Liver (tissue), 9 donors: ENCODE data around the gene ATXN10. TPM values are rescaled to one million over a fixed set of nuclear protein-coding genes. Genes with fewer than 3 reads are reported as not detected.

Source experiments
- DNase-seq: peaks from one replicate; pipeline ENCODE4 v3.0.0-alpha.2; 2017; ENCODE audit warnings: low spot score
- H3K27ac ChIP-seq, 2 donors: one replicate each; pipeline ENCODE4 v1.7.0; 2013; ENCODE audit warnings: inconsistent platforms in 2 of 2, low read length in 2 of 2, control low read depth in 1 of 2, low read depth in 1 of 2, mild to moderate bottlenecking in 1 of 2
- H3K27me3 ChIP-seq, 4 donors: one replicate each; pipeline versions ENCODE4 v1.6.1 to v1.7.0; 2013; ENCODE audit warnings: low read length in 3 of 4, inconsistent platforms in 1 of 4, mild to moderate bottlenecking in 1 of 4, moderate library complexity in 1 of 4; ENCODE audit not compliant: control insufficient read depth in 4 of 4, insufficient read depth in 4 of 4
- H3K36me3 ChIP-seq, 4 donors: one replicate each; pipeline versions ENCODE4 v1.6.1 to v1.7.0; 2013; ENCODE audit warnings: low read length in 3 of 4, mild to moderate bottlenecking in 3 of 4, low read depth in 1 of 4, moderate library complexity in 1 of 4; ENCODE audit not compliant: control insufficient read depth in 4 of 4, insufficient read depth in 3 of 4
- H3K4me1 ChIP-seq, 4 donors: one replicate each; pipeline versions ENCODE4 v1.6.1 to v1.7.0; 2013; ENCODE audit warnings: low read length in 3 of 4, mild to moderate bottlenecking in 3 of 4, moderate library complexity in 1 of 4; ENCODE audit not compliant: control insufficient read depth in 4 of 4, insufficient read depth in 4 of 4
- H3K4me3 ChIP-seq, 3 donors: one replicate each; pipeline versions ENCODE4 v1.6.1 to v1.7.0; 2013; ENCODE audit warnings: low read length in 3 of 3, control low read depth in 1 of 3, low read depth in 1 of 3, mild to moderate bottlenecking in 1 of 3
- H3K9ac ChIP-seq, 2 donors: one replicate each; pipeline ENCODE4 v1.7.0; 2013; ENCODE audit warnings: low read length in 2 of 2, mild to moderate bottlenecking in 2 of 2, moderate library complexity in 2 of 2, control low read depth in 1 of 2, low read depth in 1 of 2
- H3K9me3 ChIP-seq, 4 donors: one replicate each; pipeline versions ENCODE4 v1.6.1 to v1.7.0; 2013; ENCODE audit warnings: low read length in 3 of 4; ENCODE audit not compliant: control insufficient read depth in 4 of 4
- CTCF ChIP-seq: fragments of 150-350 bp; IDR thresholded peaks from 2 replicates; pipeline ENCODE4 v1.5.1; 2017; ENCODE audit warnings: improper control_type of control experiment, low read depth, low read length; ENCODE audit not compliant: missing input control
- EGR1 ChIP-seq, 2 donors: IDR thresholded peaks; 2 replicates each; pipeline ENCODE4 v1.6.1; 2016 to 2018; ENCODE audit warnings: antibody characterized with exemption in 2 of 2, low read depth in 2 of 2
- FOXA2 ChIP-seq: IDR thresholded peaks from 2 replicates; pipeline ENCODE4 v1.6.1; 2016; ENCODE audit warnings: antibody characterized with exemption
- GABPA ChIP-seq, 2 donors: IDR thresholded peaks in 1 of 2; conservative IDR thresholded peaks in 1 of 2; 2 replicates each; pipeline ENCODE4 v1.6.1; 2016; ENCODE audit warnings: antibody characterized with exemption in 2 of 2, mild to moderate bottlenecking in 1 of 2, moderate library complexity in 1 of 2
- HNF4A ChIP-seq, 2 donors: conservative IDR thresholded peaks; 2 replicates each; pipeline ENCODE4 v1.6.1; 2016; ENCODE audit warnings: antibody characterized with exemption in 2 of 2, mild to moderate bottlenecking in 2 of 2
- HNF4G ChIP-seq: IDR thresholded peaks from 2 replicates; pipeline ENCODE4 v1.6.1; 2016; ENCODE audit warnings: antibody characterized with exemption
- JUND ChIP-seq, 2 donors: IDR thresholded peaks; 2 replicates each; pipeline ENCODE4 v1.6.1; 2016; ENCODE audit warnings: antibody characterized with exemption in 2 of 2
- NR2F2 ChIP-seq: IDR thresholded peaks from 2 replicates; pipeline ENCODE4 v1.6.1; 2016; ENCODE audit warnings: antibody characterized with exemption
- RAD21 ChIP-seq, 2 donors: IDR thresholded peaks; 2 replicates each; pipeline ENCODE4 v1.6.1; 2016; ENCODE audit warnings: antibody characterized with exemption in 2 of 2, mild to moderate bottlenecking in 2 of 2
- REST ChIP-seq: IDR thresholded peaks from 2 replicates; pipeline ENCODE4 v1.6.1; 2016; ENCODE audit warnings: antibody characterized with exemption, mild to moderate bottlenecking
- RXRA ChIP-seq, 2 donors: IDR thresholded peaks; 2 replicates each; pipeline ENCODE4 v1.6.1; 2017 to 2018; ENCODE audit warnings: antibody characterized with exemption in 2 of 2, mild to moderate bottlenecking in 1 of 2
- SP1 ChIP-seq: IDR thresholded peaks from 2 replicates; pipeline ENCODE4 v1.6.1; 2018; ENCODE audit warnings: antibody characterized with exemption, mild to moderate bottlenecking
- TAF1 ChIP-seq: conservative IDR thresholded peaks from 2 replicates; pipeline ENCODE4 v1.6.1; 2016; ENCODE audit warnings: antibody characterized with exemption, mild to moderate bottlenecking
- ZBTB33 ChIP-seq: IDR thresholded peaks from 2 replicates; pipeline ENCODE4 v1.6.1; 2016; ENCODE audit warnings: antibody characterized with exemption
- WGBS: extraction: QIAGEN DNeasy Blood & Tissue Kit; methylation state at CpG from one replicate; pipeline ENCODE4 v1.1.7; 2013; 5-methylcytosine and 5-hydroxymethylcytosine counted together
- polyA plus RNA-seq, 2 donors: library from polyadenylated mRNA; stranded (reverse) in 1 of 2; unstranded in 1 of 2; fragments of 200-250 nt in 1 of 2; fragments of >200 nt in 1 of 2; fragmentation: Nextera tagmentation in 1 of 2; extraction: Ambion mirVana in 1 of 2; gene quantifications; one replicate each; pipeline versions ENCODE4 v1.2.1 to v1.2.3, GENCODE V29; 2013 to 2015
- total RNA-seq, 2 donors: library from RNA; depleted of rRNA; stranded (reverse); fragments of >200 nt; gene quantifications; one replicate each; pipeline ENCODE4 v1.2.3, GENCODE V29; 2014
- donor health status: healthy.
- donor health status: healthy.
- donor health status: healthy.
- donor health status: healthy.
- donor health status: healthy.

The ATXN10 gene
- total and polyA plus RNA-seq, 4 donors: 34.9 to 100 (median 69.7) TPM

- TF ChIP-seq HNF4G (no peak), SP1 (no peak), FOXA2 (no peak), JUND (IDR thresholded peaks at IDR 0.05) (no peak), RAD21 (IDR thresholded peaks at IDR 0.05) (no peak), RXRA (IDR thresholded peaks at IDR 0.05) (no peak), ZBTB33 (no peak)
- 88% methylated on average over 7 of the region's 7 CpGs for WGBS
- H3K36me3 ChIP-seq: no peaks in the 10 kb centered on the region
- DNase-seq: no peak
- no peaks in the 10 kb centered on the region for H3K9me3 ChIP-seq
- no peak overlapping the region for H3K27ac ChIP-seq
- no peak overlapping the region for H3K4me3 ChIP-seq
- H3K27me3 ChIP-seq: peaks cover 0 to 13% (median 0%) of the 10 kb centered on the region in 4 donors
- H3K4me1 ChIP-seq: no peaks in the 10 kb centered on the region
- no peak overlapping the region for H3K9ac ChIP-seq
Observed at GRCh38 chr22:45886540-45886939, 214.9 kb downstream of the ATXN10 start.

- H3K36me3 ChIP-seq: no peaks in the 10 kb centered on the region
- no peak for DNase-seq
- H3K4me1 ChIP-seq: no peaks in the 10 kb centered on the region
- no peak overlapping the region for H3K4me3 ChIP-seq
- no peak for TF ChIP-seq REST
- no peak for TF ChIP-seq HNF4G
- no peak for TF ChIP-seq RAD21 (IDR thresholded peaks at IDR 0.05)
- TF ChIP-seq SP1: no peak
- no peak for TF ChIP-seq HNF4A (conservative IDR thresholded peaks at IDR 0.05)
- TF ChIP-seq FOXA2: no peak
- TF ChIP-seq GABPA (IDR thresholded peaks at IDR 0.05 in 1 of 2, conservative IDR thresholded peaks at IDR 0.05 in 1 of 2): no peak
- TF ChIP-seq RXRA (IDR thresholded peaks at IDR 0.05): no peak
- TF ChIP-seq EGR1 (IDR thresholded peaks at IDR 0.05; ENCODE audit: low read depth in 2 of 2): no peak
- TF ChIP-seq CTCF: no peak
- TF ChIP-seq TAF1: no peak
- no peak for TF ChIP-seq ZBTB33
- no peak for TF ChIP-seq NR2F2
- H3K9ac ChIP-seq: no peak overlapping the region
- H3K27me3 ChIP-seq: peaks cover 0 to 7% (median 0%) of the 10 kb centered on the region in 4 donors
- 85% methylated on average over 22 of the region's 22 CpGs for WGBS
- no peaks in the 10 kb centered on the region for H3K9me3 ChIP-seq
- no peak overlapping the region for H3K27ac ChIP-seq
Observed at GRCh38 chr22:45887202-45888131, 215.8 kb downstream of the ATXN10 start.
